ENCODE results near the gene HES7.
A peak's percentile ranks its signal among the peaks of the same experiment; 100 is the strongest.

HES7 gene

DNA sequence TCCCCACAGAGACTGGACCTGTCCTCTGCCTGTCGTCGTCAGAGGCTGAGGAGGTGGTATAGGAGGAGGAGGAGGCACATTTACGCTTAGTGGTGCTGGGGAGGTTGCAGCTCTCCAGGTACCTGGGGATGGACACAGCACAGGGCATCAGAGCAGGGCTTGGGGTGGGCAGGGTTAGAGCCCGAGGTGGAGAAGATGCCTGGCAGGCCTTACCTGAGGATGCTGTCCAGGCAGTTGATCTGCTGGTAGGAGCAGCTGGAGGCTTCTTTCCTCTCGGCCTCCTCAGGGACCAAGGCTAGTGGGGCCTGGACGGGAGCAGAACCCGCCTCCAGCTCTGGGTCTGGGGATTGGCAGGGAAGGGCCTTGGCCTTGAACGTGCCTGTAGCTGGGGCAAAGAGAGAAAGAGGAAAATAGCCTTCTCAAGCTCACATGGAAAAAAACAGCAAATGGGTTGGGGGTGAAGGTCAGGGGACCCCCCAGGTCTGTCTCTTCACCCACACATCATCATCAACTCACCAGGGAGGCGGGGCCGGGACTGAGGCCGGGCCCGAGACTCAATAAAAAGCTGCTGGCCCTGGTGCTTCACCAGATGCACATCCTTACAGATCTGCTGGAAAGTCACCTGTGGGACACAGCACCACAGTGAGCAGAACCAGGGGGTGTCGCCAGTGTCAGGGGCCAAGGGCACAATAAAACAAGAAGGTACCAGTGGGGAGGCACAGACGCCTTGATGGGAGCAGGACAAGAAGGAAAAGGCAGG, 22.7 kb upstream of the HES7 start:
- TF ChIP-seq, protein P1, sequence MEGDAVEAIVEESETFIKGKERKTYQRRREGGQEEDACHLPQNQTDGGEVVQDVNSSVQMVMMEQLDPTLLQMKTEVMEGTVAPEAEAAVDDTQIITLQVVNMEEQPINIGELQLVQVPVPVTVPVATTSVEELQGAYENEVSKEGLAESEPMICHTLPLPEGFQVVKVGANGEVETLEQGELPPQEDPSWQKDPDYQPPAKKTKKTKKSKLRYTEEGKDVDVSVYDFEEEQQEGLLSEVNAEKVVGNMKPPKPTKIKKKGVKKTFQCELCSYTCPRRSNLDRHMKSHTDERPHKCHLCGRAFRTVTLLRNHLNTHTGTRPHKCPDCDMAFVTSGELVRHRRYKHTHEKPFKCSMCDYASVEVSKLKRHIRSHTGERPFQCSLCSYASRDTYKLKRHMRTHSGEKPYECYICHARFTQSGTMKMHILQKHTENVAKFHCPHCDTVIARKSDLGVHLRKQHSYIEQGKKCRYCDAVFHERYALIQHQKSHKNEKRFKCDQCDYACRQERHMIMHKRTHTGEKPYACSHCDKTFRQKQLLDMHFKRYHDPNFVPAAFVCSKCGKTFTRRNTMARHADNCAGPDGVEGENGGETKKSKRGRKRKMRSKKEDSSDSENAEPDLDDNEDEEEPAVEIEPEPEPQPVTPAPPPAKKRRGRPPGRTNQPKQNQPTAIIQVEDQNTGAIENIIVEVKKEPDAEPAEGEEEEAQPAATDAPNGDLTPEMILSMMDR (IDR thresholded peaks at IDR 0.05; ENCODE audit: unreplicated experiment in 3 of 3): no peak
- peaks cover 44% of the 10 kb centered on the region for H3K36me3 Mint-ChIP-seq (ENCODE audit: low read depth)
- no peaks in the 10 kb centered on the region for H3K9me3 Mint-ChIP-seq
- H3K27ac Mint-ChIP-seq: no peak overlapping the region
- H3K4me3 Mint-ChIP-seq: peak overlapping the region in 1 of 3 experiments; percentile 26
- H3K4me1 Mint-ChIP-seq: peaks cover 3% of the 10 kb centered on the region
- no peaks in the 10 kb centered on the region for H3K27me3 Mint-ChIP-seq (ENCODE audit: low read depth)

DNA sequence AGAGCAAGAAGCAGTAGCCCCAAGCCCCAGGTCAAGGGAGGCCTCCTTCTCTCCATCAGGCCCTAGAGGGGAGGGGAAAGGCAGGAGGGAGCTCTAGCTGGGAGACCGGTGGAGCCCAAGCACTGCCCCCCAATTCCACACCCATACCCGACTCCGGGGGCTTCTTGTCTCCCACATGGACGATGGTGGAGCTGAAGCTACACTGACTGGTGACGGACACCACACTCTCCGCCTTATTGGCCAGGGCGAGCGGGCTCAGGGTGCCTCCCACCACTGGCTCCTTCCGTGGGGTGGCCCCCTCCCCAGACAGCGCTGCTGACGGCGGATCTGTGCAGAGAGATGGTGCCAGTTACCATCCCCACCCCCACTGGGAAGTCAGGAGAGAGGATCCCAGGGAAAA, 21.9 kb upstream of the HES7 start:
- H3K4me1 Mint-ChIP-seq: no peaks in the 10 kb centered on the region
- peaks cover 51% of the 10 kb centered on the region for H3K36me3 Mint-ChIP-seq (ENCODE audit: low read depth)
- peak overlapping the region in 1 of 3 experiments; percentile 46 for H3K4me3 Mint-ChIP-seq
- no peaks in the 10 kb centered on the region for H3K9me3 Mint-ChIP-seq
- H3K27me3 Mint-ChIP-seq (ENCODE audit: low read depth): no peaks in the 10 kb centered on the region
- no peak overlapping the region for H3K27ac Mint-ChIP-seq
- TF ChIP-seq, protein P1 (IDR thresholded peaks at IDR 0.05; ENCODE audit: unreplicated experiment in 3 of 3): no peak

DNA sequence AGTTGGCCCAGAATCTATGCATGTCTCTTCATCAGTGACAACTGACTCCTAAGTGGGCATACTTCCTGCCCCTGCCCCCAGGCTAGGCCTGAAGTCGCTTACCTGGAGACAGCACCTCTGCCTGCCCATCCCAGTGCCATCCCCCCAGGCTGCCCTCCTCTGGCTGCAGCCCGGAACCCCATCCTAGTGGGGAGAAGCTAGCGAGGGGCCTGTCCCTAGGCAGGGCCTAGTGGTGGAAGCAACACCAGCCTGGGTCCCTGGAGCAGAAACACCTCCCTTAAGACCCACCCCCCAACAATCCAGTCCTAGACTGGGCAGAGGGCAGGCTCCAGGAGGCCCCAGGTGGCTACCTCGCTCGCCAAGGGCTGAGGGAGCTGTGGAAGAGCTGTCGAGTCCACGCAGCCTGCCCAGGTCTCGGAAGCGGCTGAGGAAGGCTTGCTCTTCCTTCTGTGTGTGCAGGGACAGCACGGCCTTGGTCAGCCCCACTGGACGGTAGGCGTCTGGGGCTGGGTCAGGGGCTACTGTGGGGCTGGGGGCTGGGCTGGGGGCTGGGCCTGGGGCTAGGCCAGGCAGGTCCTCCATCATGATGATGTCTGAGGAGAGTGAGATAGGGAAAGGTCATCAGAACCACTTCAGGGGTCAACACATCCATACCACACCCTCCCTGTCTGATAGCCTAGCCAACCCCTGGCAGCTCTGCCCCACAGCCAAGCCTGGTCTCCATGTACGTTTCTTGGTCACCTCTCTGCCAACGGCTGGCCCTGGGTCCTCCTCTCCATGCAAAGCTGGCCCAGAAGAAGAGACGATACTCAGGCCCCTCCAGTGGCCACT, 20.7 kb upstream of the HES7 start:
- H3K4me1 Mint-ChIP-seq: no peaks in the 10 kb centered on the region

DNA sequence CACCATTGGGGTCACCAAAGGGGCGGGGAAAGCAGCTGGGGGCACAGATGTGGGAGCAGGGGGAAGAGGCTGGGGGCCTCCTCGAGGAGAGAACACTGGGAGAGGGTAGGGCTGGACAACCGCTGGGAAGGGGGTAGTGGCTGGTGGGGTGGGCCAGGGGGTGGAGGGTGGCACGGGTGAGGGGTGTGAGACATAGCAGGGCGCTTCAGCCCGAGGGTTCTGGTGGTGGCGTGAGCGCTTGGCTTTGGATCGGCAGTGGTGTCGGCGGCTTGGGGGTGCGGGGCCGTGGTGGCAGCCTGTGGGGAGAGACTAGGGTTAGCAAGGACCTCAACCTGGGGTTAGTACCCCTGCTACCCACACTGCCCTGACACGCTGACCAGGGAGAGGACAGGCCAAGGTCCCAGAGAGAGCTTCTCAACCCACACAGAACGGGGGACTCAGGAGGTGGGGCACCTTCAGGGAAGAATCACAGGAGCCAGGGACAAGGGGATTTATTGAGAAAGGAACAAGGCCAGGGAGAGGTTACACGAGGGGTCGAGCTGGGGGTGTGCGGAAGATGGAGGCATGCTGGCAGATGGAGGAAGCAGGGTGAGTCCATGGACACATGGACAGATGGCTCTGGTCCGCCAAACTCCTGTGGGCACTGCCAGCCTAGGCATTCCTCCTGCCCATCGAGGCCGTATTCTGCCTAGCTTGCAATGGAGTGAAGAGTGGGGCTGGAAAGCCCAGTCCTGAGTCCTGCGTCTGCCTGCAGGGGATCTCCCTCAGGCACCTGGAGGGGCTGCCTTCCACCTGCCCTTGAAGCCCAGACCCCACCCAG, 19.9 kb upstream of the HES7 start:
- no peaks in the 10 kb centered on the region for H3K4me1 Mint-ChIP-seq
- H3K27ac Mint-ChIP-seq: no peak overlapping the region
- TF ChIP-seq, protein P1 (IDR thresholded peaks at IDR 0.05; ENCODE audit: unreplicated experiment in 3 of 3): no peak
- H3K4me3 Mint-ChIP-seq: no peak overlapping the region
- H3K9me3 Mint-ChIP-seq: no peaks in the 10 kb centered on the region
- H3K36me3 Mint-ChIP-seq (ENCODE audit: low read depth): peaks cover 47% of the 10 kb centered on the region
- no peaks in the 10 kb centered on the region for H3K27me3 Mint-ChIP-seq (ENCODE audit: low read depth)

More for the DNA sequence above, 20.7 kb upstream of the HES7 start:
- no peak overlapping the region for H3K27ac Mint-ChIP-seq
- peaks cover 51% of the 10 kb centered on the region for H3K36me3 Mint-ChIP-seq (ENCODE audit: low read depth)
- no peak overlapping the region for H3K4me3 Mint-ChIP-seq
- H3K9me3 Mint-ChIP-seq: no peaks in the 10 kb centered on the region
- no peaks in the 10 kb centered on the region for H3K27me3 Mint-ChIP-seq (ENCODE audit: low read depth)
- TF ChIP-seq, protein P1 (IDR thresholded peaks at IDR 0.05; ENCODE audit: unreplicated experiment in 3 of 3): no peak

DNA sequence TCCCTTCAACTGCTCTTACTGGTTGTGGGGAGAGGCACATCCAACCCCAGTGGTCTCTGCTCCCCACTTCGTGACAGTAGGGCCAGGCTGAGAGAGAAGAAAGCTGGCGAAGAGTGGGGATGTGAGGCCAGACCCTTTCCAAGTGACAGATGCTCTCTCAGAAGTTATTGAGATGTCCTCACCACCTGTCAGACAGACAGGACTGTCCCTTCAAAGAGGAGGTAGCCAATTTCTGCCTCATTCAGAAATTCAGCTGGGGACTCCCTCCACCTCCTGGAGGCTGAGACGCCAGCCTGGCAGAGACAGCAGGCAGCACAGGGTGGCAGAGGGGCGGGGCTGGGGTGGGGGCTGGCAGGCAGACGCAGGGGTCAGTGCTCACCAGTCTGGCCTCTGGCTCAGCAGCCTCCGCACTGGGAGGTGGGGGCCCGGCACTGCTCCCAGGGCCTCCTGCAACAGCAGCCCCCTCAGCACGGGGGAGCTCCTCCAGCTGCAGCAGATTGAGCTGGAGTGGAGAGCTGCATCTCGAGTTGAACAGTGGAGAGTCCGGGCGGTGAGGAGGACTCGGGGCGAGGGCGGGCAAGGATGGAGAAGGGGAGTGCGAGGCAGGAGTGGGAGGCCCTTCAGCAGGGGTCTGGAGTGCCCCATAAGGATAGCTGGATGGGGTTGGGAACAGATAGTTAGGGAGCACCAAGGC, 19.1 kb upstream of the HES7 start:
- Mint-ChIP-seq H3K36me3 (ENCODE audit: low read depth) (peaks cover 42% of the 10 kb centered on the region), H3K27ac (no peak overlapping the region), H3K4me3 (no peak overlapping the region), H3K4me1 (no peaks in the 10 kb centered on the region), H3K9me3 (no peaks in the 10 kb centered on the region), H3K27me3 (ENCODE audit: low read depth) (no peaks in the 10 kb centered on the region)
- TF ChIP-seq, protein P1 (IDR thresholded peaks at IDR 0.05; ENCODE audit: unreplicated experiment in 3 of 3): no peak

All from nephron (organoid).